GM18502 (cell line): Measurements from ENCODE around the gene IDI1.

Experiments
- ATAC-seq: cut with Tn5 transposase; IDR thresholded peaks from one replicate; pipeline ENCODE4 v1.9.1; 2021; ENCODE audit warnings: mild to moderate bottlenecking; ENCODE audit not compliant: unreplicated experiment, poor library complexity

Gene IDI1

DNA sequence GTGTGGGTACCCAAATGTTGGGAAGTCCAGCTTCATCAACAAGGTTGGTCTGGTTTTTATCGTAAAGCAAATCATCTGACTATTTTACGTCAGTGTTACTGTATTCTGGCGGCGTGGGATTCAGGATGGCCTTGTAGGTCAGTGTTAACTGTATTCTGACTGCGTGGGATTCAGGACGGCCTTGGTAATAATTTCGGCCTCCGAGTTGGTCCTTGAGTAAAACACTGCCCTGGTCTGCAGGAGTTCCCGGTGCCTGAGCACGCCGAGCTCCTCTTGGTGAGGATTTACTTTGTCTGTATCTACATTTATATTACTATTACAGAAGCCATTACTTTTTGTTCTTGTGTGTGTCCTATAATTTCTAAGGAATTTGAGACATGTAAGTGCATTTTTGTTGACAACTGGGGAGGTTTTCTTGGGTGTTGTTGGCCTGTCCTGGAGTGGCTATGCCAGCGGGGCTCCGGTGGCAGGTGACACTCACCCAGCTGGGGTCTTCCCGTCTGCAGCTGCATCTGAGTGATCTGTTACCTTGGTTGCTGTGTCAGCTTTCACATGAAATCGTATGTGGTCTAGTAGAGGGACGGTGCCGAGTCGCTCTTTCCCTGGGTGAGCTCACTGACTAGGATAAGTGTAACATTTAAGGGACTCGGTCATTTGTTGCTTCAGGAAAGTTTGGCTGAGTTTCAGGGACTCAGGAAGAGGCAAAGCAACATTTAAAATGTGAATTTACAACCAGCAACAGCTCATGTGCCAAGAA is 51.5 kb downstream of the IDI1 start:
- ATAC-seq: no peak

DNA sequence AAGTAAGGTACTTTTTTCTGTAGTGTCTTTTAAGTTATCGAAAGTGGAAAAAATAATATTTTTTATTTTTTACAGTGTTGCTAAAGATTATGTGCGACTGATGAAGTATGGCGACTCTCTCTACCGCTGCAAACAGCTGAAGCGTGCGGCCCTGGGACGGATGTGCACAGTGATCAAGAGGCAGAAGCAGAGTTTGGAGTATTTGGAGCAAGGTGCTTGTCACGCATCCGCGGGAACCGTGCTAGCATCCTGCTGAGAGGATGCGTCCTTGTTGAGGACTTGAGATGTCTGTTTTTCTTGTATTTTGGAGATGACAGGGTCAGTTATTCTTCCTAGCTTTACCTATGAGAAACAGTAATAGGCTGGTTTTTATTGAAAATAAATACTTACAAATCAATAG is 52.9 kb downstream of the IDI1 start:
- no peak for ATAC-seq

DNA sequence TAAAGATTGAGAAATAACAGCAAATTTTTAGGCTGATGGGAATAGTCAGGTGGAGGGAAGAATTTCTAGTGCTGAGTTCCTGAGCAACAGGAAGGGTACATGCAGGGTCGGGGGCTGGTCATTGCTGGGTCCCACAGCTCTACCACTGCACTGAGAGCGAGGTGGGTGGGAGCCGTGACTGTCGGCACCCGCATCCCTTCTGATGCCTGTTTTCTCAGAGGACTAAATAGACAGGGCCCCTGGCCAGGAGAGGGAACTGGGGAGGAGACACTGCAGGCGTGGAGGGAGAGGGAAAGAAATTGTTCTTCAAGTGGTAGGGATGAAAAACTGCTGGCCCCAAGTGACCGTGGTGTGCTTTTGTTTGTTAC is 53.4 kb downstream of the IDI1 start:
- ATAC-seq: no peak

DNA sequence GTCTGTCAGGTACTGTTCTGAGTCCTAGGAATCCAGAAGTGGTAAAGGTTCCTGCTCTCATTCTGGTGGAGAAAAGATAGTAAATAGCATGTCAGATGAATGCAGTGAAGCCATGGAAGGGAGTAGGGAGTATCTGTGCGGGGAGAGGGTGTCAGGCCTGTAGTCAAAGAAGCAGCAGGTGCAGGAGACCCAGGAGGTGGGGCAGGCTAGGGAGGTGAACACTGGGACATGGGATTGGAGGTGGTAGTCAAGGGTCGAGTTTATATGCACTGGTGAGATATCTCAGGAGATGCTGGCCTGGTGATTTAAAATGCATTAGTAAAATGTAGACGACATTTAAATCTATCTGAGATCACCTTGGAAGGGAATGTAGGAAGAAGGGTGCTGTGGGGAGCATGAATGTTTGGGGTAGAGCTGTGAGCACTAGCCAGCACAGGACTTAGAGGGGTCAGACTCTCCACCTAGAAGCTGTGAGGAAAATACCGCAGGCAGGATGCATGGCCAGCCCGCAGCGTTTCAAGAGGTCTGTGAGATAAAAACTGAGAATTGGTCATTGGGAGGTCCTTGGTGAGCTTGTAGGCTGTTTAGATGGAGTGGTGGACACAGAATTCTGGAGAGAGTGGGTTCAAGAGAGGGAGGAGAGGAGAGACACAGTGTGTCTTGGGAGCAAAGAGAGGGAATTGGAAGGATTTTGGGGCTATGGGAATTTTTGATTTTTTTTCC is 53.9 kb downstream of the IDI1 start:
- ATAC-seq: no peak

DNA sequence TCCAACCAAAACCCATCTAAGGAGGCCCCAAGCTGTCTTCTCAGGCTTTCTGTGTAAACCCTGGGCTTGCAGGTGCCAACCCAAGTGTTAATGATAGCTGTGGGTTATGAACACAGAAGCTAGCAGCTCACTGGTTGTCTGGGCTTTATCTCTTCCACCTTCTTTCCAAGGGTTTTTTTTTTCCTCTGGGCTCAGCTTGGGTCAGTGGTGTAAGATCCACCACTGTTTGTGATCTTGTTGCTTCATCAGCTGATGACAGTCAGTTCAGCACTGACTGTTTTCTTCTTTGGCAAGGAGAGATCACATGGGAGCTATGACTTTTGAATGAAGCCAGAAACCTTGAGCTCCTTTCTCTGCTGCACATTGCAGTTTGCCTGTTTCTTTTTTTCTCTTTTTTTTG is 56.0 kb downstream of the IDI1 start:
- ATAC-seq: no peak

DNA sequence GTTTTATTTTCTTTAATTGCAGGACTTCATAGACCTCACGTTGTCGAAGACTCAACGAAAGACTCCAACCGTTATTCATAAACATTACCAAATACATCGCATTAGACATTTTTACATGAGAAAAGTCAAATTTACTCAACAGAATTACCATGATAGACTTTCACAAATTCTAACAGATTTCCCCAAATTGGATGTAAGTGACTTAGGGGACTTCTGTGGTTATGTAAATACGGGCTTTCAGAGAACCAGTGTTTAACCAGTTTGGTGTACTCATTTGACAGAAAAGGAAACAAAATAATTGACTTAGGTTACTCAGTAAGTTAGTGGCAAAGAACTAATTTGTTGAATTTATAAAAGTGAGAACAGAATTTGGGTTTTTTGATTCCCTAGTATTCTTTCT is 56.5 kb downstream of the IDI1 start:
- ATAC-seq: no peak

DNA sequence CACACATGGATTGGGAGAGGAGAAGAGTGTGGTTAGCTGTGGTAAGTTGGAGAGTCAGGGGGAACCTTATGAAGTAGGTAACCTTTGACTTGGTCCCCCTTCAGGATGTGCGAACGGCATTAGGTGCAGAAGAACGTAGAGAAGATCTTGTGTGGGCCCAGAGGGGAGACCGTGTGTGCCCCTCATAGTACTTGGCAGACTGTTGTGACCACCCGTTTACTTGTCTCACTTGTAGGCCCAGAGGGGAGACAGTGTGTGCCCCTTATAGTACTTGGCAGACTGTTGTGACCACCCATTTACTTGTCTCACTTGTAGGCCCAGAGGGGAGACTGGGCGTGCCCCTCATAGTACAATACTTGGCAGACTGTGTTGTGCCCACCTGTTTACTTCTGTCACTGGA is 58.1 kb downstream of the IDI1 start:
- ATAC-seq: no peak
